ENCODE results near the gene PGS1.
A peak's percentile ranks its signal among the peaks of the same experiment; 100 is the strongest.
"Not testable (repeated sequence)": the region's sequence is repeated elsewhere in the genome, so short reads cannot be mapped to it uniquely, and the experiment has no call there.

Gene PGS1

GRCh38 chr17:78454346-78454745, 75.9 kb downstream of the PGS1 start:
- DNase-seq, result no peak

GRCh38 chr17:78458091-78458490, 79.6 kb downstream of the PGS1 start:
- no peak for DNase-seq

- peak; percentile 46 for DNase-seq
Measured at GRCh38 chr17:78458736-78459335, 80.4 kb downstream of the PGS1 start.

GRCh38 chr17:78459696-78460095, 81.2 kb downstream of the PGS1 start:
- DNase-seq, result no peak

- DNase-seq, result no peak
Measured at GRCh38 chr17:78460176-78460675, 81.8 kb downstream of the PGS1 start.

- no peak for DNase-seq
Measured at GRCh38 chr17:78460951-78461798, 82.7 kb downstream of the PGS1 start.

- no peak for DNase-seq
Measured at GRCh38 chr17:78461799-78462053, 83.3 kb downstream of the PGS1 start.

- no peak for DNase-seq
Measured at GRCh38 chr17:78462148-78462547, 83.7 kb downstream of the PGS1 start.

GRCh38 chr17:78466109-78466785, 87.8 kb downstream of the PGS1 start:
- not testable (repeated sequence) for DNase-seq

- DNase-seq, result no peak
Measured at GRCh38 chr17:78466786-78467715, 88.6 kb downstream of the PGS1 start.

GRCh38 chr17:78468366-78468765, 89.9 kb downstream of the PGS1 start:
- no peak for DNase-seq

GRCh38 chr17:78469443-78469842, 91.0 kb downstream of the PGS1 start:
- no peak for DNase-seq

- no peak for DNase-seq
Measured at GRCh38 chr17:78471635-78472034, 93.2 kb downstream of the PGS1 start.

GRCh38 chr17:78472035-78472905, 93.8 kb downstream of the PGS1 start:
- DNase-seq, result no peak

GRCh38 chr17:78473951-78474613, 95.6 kb downstream of the PGS1 start:
- DNase-seq, result no peak

All from NCI-H82 (cell line).